SHP77 treated with DMSO at 0.1 percent for 48 hours (cell line): ENCODE data around the gene KDM5C.

Source experiments
- DNase-seq: peaks from one replicate; lab custom pipeline; 2025; lab: John Stamatoyannopoulos, UW

KDM5C gene

DNA sequence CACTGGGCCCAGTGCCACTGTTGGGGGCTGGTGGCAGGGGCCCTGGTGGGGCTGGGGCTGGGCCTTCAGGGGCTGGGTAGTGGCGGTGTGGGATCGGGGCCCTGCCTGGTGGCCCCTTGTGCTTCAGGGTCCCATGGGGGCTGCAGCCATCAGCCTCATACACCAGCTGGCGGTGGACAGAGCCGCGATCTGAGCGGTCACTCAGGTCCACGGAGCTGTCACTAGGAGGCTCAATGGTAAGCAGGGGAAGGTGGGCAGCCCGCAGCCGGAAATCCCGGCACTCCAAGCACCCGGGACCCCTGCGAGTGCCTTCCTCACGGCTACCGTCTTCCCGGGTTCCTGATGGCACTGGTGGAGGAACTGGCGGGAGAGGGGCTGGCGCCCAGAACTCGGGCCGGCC lies 25.5 kb upstream of the KDM5C start:
- DNase-seq, result no peak

DNA sequence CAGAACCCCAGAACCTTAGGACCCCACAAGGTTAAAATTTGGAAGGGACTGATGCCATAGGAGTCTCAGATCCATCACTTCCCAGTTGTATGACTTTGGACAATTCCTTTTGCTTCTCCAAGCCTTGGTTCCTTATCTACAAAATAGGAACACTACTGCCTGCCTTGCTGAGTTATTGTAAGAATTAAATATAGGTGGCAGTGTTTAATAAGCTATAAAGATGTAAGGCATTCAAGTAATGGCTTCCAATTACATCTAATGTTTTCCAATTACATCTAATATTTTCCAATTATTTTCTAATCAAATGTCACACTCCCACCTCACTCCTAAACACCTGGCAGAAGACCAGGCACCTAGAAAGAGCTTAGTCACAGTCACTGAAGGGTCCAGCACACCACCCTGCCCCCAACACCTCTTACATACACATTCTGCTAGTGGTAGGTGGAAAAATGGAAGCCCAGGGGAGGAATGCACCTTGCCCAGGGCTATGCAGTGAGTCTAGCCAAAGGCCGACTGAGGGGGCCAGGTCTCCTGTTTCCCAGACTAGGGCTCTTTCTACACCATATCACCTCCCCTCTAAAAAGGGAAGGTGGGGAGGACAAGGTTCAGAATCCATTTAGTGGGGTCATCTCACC lies 24.5 kb upstream of the KDM5C start:
- no peak for DNase-seq

DNA sequence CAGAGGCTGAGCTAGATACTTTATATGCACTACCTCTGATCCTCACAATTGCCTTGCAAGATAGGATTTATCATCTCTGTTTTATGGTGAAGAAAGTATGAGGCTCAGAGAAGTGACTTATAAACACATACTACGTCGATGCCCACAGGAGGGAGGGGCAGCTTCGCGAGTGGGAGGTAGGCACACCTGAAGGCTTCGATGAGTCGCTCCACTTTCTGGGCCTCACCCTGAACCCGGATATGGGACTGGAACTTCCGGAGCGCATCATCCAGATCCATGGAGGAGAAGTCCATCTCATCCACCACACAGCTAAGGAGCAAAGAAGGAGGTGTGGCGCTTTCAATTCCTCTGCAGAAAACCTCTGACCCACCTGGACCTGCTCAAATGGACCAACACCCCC lies 22.9 kb upstream of the KDM5C start:
- no peak for DNase-seq

DNA sequence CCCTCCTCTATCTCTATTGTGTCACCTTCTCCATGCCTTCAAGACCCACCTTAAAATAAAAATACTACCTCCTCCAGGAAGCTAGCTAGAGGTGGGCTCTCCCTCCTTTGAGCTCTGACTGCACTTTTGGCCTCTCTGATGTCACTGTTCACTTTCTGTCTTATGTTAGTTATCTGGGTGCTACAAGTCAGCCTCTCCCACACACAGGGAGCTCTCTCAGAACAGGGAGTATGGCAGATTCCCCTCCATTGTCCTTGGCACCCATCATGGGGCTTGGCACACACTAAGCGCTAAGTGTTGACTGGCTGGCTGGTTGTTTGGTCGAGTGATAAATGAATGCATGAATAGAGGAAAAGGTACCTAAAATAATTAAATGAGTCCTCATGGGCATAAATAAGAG lies 21.2 kb upstream of the KDM5C start:
- DNase-seq, result no peak

DNA sequence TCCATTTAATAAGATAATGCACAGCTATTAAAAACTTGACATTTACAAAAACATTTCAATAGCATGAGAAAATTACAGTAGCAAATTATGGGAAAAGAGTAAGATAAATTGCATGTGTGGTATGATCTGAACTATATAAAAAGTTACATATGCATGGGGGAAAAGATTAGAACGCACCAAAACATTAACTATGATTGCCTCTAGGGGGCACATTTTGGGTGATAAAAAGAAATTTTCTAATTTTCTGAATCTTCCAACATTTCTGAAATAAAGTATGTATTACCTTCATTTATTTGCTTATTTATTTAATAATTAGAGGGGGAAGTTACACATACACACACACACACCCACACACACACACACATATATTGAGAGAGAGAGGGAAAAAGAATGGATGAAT lies 19.6 kb upstream of the KDM5C start:
- no peak for DNase-seq

DNA sequence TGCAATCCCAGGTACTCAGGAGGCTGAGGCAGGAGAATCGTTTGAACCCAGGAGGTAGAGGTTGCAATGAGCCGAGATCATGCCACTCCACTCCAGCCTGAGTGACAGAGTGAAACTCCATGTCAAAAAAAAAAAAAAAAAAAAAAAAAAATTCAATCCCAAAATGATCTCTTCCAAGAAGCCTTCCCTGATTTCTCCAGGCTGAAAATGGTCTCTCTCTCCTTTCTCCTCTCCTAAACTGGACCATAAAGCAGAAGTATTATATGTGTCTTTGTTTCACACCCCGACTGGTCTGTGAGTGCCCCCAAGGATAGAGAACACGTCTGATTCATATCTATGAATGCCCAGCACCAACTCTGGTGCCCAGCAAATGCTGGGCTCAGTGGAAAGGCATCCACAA lies 17.3 kb upstream of the KDM5C start:
- no peak for DNase-seq

DNA sequence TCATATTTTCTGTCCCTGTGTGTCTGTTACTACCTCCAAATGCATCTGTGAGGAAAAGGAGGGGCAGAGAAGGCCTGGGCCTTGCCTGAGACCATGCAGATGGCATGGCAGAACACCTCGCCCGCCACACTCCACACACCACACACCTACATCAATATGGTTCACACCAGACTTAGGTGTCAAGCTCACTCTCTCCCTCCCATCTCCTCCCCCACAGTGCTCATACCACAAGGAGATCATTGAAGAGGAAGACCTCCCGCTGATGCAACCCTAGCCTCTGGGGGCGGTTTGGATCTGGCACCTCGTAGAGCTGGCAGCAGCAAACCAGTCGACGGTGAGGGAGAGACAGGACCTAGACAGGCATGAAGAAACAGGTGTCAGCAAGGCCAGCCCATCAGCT lies 16.6 kb upstream of the KDM5C start:
- DNase-seq, result no peak

DNA sequence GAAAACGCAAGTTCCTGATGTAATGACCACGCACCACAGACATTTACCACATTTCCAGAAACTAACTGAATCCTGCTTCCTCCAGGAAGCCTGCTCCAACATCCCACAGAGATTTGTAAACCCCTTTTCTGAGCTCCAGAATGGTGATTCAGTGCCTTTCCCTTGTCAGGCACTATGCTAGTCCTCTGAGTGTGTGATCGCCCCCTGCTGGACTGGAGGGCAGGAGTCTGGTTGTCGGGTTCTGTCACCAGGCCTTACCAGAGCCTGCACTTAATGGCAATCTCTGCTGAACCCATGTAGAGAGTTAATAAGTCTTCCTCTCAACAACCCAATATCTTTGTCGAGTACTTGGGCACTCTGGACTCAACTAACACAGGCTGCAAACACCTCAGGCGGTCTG lies 14.5 kb upstream of the KDM5C start:
- peak; percentile 6 for DNase-seq

DNA sequence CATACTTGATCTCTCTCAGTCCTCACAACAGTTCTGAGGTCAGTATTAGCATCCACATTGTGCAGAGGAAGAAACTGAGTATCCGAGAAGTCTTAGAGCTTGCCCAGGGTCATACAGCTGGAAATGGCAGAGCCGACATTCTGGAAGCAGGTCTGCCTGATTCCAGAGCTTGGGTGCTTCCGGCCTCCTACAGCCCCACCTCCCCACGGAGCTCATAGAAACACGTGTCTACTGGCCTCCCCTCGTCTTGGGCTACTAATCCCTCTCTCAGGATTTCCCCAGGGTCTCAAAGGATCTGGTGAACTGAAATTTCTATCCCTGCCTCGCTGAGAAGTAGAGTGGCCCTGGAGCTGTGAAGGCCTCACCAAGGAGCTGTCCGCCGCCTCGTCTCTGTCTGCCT lies 12.0 kb upstream of the KDM5C start:
- DNase-seq, result no peak

DNA sequence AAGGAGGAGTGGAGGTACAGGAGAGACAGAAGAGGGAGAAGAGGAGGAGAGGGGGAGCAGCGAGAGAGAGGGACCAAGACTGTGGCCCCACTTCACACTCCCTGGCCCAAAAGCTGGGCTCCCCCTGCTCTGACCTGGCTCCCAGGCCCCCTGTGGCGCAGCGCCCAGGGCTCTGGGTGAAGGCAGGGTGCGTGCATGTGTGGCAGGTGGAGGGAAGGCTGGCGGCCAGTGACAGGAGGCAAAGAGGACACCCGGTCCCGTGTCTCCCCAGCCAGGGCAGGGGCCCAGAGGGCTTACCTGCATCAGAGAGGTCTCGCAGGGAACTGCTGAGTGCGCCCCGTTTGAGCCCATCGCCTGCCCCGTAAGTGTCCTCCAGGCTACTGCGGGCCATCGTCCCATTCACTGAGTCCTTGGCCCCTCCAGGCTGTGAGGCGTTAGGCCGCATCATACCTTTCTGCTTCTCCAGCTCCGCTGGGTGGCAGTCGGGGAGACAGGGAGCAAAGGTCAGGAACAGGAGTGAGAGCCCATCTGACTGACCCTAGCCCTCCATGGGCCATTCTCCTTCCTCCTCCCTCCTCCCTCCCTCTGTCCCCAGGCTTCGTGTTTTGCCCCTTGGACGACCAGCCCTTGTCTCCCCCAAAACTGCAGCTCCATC lies 11.1 kb upstream of the KDM5C start:
- no peak for DNase-seq

DNA sequence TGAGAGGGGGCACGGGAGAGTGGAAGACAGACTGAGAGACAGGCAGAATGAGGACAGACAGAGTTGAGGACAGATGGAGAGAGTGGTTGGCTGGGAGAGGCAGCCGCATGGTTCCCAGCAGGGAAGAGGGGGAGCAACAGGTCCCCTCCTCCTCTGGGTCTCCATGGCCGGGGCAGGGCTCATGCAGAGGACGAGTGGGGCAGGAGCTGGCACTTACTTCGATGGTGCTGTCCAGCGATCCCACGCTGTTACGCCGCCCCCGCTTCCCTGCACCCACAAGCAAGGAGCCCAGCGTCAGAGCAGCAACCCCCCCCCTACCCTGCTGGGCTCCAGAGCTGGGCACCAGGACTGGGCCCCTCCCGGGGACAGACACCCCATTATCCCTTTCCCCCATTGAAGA lies 10.6 kb upstream of the KDM5C start:
- DNase-seq, result no peak

DNA sequence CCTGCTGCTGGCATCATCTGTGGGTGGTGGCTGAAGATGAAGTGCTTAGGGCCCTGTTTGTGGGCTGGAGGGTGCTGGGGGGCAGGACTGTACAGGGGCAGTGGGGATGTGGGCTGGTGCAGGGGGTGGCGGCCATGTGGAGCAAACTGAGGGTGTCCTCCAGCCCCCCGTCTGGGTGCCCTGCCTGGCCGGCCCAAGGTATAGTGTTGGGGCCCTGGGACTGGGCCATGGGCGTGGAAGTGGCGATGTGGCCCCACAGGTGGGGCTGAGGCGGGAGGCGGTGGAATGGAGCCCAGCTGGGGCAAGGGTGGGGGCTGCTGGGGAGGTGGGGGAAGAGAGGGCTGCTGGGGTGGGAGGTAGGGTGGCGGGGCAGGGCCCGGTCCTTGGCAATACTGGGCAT lies 9.5 kb upstream of the KDM5C start:
- DNase-seq, result no peak

DNA sequence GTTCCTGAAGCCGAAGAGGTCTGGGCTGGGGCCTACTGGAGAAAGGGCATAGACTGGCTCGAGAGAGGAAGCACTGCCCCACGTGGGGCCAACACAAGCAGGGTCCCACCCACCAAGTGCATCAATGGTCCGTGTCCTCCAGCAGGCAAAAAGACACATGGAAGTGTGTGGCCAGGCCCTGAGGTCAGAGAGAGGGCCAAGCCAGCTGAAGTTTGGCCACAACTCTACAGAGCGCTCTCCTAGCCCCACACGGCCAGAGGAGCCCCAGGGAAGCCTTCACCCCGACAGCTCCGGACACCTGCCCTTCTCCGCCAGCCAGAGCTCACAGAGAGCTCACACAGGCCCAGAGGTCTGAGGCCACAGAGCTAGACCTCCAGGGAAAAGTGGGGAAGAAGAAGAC lies 8.5 kb upstream of the KDM5C start:
- DNase-seq, result no peak

DNA sequence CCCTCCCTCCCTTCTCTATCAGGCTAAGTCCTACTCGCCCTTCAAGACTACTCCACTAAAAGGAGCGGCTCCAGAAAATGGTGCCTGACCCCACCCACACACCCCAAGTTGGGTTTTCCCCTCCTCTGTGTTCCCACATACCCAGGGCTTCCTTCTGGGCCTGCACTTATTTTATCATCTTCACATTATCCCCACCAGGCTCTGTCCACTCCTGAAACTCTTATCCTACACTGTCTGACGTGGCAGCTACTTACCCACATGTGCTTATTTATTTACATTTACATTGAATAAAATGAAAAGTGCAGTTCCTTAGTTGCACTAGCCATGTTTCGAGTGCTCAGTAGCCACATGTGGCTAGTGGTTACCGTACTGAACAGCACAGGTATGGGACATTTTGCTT lies 5.1 kb upstream of the KDM5C start:
- no peak for DNase-seq

DNA sequence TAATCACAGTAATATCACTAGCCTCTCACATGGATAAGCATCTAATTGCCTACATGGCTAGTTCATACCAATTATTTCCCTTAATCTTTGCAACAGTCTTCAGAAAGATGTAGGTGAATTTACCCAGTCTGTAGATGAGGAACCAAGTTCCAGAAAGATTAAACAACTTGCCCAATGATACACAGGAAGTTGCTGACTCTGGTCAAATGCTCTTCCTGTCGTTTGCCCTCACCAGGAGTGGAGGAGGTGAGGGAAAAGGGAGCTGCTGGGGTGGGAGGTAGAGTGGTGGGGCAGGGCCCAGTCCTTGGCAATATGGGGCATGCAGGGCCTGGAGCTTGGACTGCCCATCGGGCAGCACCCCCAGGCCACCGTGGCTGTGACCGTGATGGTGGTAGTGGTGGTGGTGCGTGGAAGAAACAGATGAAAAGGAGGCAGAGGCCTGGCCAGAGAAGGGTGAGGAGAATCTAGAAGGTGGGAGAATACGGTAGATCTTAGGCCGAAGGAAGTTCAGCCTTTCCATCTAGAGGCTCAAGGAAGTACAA lies 2.3 kb upstream of the KDM5C start:
- no peak for DNase-seq

DNA sequence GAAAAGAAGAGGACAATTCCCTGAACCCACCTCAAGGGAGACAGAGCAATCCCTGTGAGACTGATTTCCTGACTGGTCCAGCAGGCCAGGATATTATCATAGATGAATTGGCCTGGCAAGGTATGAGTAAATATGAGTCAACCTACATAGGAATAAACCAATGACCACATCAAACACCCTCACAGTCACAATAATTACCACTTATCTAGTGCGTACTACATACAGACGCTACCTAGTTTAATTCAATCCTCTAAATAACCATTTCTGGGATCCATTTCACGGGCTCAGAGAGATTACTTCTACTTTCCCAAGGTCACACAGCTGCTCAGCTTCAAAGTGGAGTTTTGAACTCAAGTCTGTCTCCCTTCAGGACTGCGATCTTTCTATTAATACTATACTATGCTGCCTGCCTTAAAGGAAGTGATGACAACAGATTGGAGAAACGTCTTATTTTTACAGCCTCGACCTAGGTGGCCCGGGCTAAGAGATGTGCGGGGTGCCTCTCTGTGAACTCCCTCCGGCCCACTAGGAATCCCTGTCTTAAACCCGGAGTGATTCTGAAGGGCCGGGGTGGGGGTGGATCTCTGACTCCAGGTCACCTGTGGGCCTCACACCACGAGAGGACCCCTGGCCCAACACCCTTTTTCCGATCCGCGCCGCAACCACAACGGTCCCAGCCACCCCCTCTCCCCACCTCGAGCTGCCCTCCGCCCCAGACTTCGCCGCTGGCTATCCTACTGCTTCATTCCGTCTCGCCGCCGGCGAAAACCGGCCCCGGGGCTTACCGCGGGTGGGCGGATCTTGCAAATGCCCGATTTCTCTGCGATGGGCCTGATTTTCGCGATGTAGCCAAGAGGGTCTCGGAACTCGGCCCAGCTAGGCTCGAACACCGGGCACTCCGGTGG lies 800 bp downstream of the KDM5C start:
- DNase-seq, result no peak

DNA sequence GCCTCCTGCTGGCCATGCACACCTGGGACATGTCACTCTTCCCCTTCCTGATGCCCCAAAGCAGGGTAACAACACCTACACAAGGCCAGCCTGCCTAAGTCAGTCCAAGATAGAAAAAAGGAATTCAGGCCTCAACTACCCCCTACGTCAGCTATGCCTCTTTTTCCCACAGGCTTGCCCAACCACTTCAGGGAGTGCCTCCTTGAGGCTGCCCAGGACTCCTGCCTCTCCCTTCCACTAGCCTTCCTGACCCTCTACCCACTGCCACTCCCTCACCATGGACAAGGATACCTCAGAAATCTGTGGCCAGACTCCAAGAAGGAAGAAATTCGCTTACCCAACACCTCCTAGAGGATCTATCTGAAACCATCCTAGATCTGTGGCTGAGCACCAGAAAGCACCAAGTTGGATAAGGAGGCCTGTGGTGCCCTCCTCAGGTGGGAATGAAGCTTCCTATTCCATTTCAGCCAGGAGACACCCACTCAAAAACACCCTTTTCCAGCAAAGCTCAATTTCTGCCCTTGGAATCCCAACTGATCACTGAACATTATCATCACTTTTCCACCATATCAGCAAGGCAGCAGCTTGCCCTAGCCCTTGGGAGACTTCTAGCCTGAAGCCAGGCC lies 1.8 kb downstream of the KDM5C start:
- no peak for DNase-seq

DNA sequence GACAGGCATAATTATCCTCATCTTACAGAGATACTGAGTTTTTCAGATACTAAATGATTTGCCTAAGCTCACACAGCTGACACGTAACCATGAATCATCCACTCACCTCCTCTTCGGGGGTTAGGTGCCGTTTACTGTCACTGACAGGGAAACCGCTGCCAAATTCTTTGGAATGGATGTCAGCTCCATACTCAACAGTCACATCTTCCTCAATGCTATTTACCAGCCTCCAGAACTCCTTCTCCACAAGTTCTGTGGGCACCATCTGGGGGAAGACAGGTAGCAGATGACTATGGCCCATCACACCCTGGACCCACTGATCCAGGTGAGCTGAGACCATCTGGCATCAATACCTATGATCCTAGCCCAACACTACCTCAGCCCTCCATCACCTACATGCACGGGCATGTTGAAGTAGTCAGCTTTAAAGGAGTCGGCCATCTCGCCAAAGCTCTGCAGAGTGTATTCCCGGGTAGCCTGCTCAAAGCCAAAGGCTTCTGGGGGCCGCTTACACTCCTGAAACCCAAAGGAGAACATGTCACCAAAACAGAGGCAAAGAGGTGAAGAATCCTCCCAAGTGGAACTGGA lies 13.5 kb downstream of the KDM5C start:
- DNase-seq, result no peak

DNA sequence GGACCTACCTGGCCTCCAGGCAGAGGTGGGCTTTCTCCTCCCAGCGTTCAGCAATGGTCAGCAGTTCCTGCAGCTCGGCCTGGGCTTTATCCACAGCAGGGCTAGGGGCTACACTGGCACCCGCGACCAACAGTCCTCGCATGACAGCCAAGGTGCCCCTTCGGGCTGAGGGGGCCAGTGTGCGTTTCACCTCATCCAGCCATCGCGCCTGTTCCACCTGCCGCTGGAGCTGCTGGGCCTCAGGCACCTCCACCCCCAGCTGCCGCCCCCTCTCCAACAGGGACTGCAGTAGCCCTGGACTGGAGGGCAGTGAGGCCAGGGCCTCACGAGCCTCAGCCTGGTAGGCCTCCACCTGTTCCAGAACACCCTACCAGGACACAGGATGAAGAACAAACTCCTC lies 28.3 kb downstream of the KDM5C start:
- DNase-seq, result no peak

DNA sequence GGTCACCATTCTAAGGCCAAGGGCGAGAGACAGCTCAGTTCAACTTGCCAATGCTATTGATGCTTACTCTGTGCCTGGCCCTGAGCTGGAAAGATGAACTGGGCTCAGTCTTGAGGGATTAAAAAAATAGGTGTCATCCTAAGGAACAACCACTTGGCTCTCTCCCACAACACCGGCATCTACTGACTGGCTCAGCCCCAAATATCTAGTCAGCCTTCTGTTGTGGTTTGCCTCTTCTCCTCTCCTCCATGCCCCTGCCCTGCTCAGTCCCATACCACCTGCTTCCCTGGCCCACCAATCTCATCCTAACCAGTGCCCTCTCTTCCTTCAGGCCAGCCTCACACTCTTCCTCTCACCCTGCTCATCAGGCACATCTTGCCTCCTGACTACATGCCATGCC lies 29.6 kb downstream of the KDM5C start:
- no peak for DNase-seq

DNA sequence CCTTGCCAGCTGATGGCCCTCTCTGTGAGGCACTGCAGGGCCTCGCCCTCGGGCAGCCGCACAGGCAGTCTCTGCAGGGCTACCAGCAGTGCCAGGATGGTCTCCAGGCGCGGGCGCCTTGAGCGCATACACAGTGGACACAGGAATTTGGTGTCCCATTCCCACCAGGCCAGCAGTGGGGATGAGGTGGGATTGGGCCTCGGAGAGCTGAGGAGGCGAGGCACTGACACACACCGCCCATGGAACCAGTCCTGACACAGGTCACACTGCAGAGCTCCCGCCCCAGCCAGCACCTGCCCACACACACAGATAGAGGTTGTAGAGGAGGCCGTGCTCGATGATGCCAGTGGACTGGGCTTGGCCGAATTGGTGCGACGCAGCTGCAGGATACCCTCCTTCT lies 30.7 kb downstream of the KDM5C start:
- no peak for DNase-seq

DNA sequence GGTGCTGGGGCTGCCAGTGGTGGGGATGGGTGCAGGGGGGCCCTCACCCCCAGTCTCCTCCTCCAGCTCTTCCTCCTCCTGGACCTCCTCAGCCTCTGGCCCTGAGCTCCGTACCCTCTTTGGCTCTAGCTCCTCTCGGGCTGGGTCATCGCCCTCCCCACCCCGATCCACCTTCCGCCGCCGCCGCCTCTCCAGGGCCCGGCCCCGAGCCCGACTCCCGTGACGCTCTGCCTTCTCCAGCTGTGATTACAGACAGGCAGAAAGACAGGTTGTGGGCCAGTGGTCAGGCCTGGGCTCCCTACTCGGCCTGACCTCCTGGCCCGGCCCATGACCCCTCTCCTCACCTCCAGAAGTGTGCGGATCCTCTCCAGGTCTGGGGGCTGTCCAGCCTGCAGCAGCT lies 31.9 kb downstream of the KDM5C start:
- DNase-seq, result no peak
